Measurements from ENCODE around the gene LRRC47. TPM values are rescaled to one million over a fixed set of nuclear protein-coding genes. Genes with fewer than 3 reads are reported as not detected.

The LRRC47 gene
- total and polyA plus RNA-seq, 2 of the 13 experiments (the other 11 are each of a cell fraction or from before 2014, with no cell fraction given): 18.3 to 52.5 TPM

GRCh38 chr1:3820316-3820715 lies 24.0 kb upstream of the LRRC47 start:
- 85% methylated on average over 8 of the region's 8 CpGs for WGBS (ENCODE audit: low lambda C conversion rate)
- intact Hi-C loops (cut with micrococcal nuclease; ENCODE audit: unreplicated experiment): no loop called here
- no peak overlapping the region for H3K4me2 ChIP-seq (ENCODE audit: low read depth, low read length)
- H3K4me3 ChIP-seq (replicated peaks in 1 of 3; ENCODE audit: insufficient read depth in 1 of 3, low read depth in 2 of 3, low read length in 3 of 3): no peak overlapping the region
- no peaks in the 10 kb centered on the region for H3K79me2 ChIP-seq (ENCODE audit: insufficient read depth, low read length)
- POLR2A ChIA-PET: no interaction called here
- H2AFZ ChIP-seq (ENCODE audit: low read length): no peak overlapping the region
- H3K9me3 ChIP-seq (ENCODE audit: low read length): no peaks in the 10 kb centered on the region
- CTCF ChIA-PET (ENCODE audit: low intra/inter-chr PET ratio, low total read pairs): no interaction called here
- in situ Hi-C loops (cut with HindIII; ENCODE audit: extremely low pct_ligation_motif_present, low pct_unique_long_range_greater_than_20kb): no loop called here
- FAIRE-seq: no peak
- no peak overlapping the region for H3K27ac ChIP-seq (ENCODE audit: extremely low read length, insufficient read depth, low read length)
- BruUV-seq (replicated peaks): no TSS peak
- H3K36me3 ChIP-seq (replicated peaks in 1 of 2; ENCODE audit: control insufficient read depth in 1 of 2, insufficient read depth in 2 of 2, low read length in 2 of 2): peaks cover 10 to 26% of the 10 kb centered on the region in 2 experiments; a peak in 4 of 5 replicates
- no peak for DNase-seq (ENCODE audit: low spot score)
- no peaks in the 10 kb centered on the region for H4K20me1 ChIP-seq (ENCODE audit: insufficient read depth, low read length)
- no peak overlapping the region for H3K9ac ChIP-seq (ENCODE audit: insufficient read depth, low read depth, low read length)
- ATAC-seq: no peak
- H3K4me1 ChIP-seq (ENCODE audit: insufficient read depth, low read length): no peaks in the 10 kb centered on the region
- no peak for TF ChIP-seq ZNF678 (CRISPR knock-in tag; IDR thresholded peaks at IDR 0.05)
- TF ChIP-seq SSRP1 (CRISPR knock-in tag; IDR thresholded peaks at IDR 0.05): no peak
- TF ChIP-seq ZNF510 (CRISPR knock-in tag; IDR thresholded peaks at IDR 0.05; ENCODE audit: low read depth): no peak
- TF ChIP-seq, protein P1, sequence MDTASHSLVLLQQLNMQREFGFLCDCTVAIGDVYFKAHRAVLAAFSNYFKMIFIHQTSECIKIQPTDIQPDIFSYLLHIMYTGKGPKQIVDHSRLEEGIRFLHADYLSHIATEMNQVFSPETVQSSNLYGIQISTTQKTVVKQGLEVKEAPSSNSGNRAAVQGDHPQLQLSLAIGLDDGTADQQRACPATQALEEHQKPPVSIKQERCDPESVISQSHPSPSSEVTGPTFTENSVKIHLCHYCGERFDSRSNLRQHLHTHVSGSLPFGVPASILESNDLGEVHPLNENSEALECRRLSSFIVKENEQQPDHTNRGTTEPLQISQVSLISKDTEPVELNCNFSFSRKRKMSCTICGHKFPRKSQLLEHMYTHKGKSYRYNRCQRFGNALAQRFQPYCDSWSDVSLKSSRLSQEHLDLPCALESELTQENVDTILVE (CRISPR knock-in tag; IDR thresholded peaks at IDR 0.05): no peak
- TF ChIP-seq, protein P2, sequence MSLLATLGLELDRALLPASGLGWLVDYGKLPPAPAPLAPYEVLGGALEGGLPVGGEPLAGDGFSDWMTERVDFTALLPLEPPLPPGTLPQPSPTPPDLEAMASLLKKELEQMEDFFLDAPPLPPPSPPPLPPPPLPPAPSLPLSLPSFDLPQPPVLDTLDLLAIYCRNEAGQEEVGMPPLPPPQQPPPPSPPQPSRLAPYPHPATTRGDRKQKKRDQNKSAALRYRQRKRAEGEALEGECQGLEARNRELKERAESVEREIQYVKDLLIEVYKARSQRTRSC (CRISPR knock-in tag; IDR thresholded peaks at IDR 0.05; ENCODE audit: low read depth): no peak
- no peak for TF ChIP-seq TSC22D2 (CRISPR knock-in tag; IDR thresholded peaks at IDR 0.05; ENCODE audit: borderline replicate concordance)
- TF ChIP-seq ZNF543 (CRISPR knock-in tag; IDR thresholded peaks at IDR 0.05): no peak
- no peaks in the 10 kb centered on the region for H3K27me3 ChIP-seq (ENCODE audit: control insufficient read depth in 1 of 2, insufficient read depth in 2 of 2, low read length in 2 of 2)

- H3K27ac ChIP-seq (ENCODE audit: extremely low read length, insufficient read depth, low read length): no peak overlapping the region
- H3K36me3 ChIP-seq (replicated peaks in 1 of 2; ENCODE audit: control insufficient read depth in 1 of 2, insufficient read depth in 2 of 2, low read length in 2 of 2): peaks cover 10 to 26% of the 10 kb centered on the region in 2 experiments; a peak in 4 of 5 replicates
- TF ChIP-seq NBN (conservative IDR thresholded peaks at IDR 0.05) (no peak), POLR2G (IDR thresholded peaks at IDR 0.05; ENCODE audit: low read depth, low read length) (no peak)
- TF ChIP-seq, protein P3, sequence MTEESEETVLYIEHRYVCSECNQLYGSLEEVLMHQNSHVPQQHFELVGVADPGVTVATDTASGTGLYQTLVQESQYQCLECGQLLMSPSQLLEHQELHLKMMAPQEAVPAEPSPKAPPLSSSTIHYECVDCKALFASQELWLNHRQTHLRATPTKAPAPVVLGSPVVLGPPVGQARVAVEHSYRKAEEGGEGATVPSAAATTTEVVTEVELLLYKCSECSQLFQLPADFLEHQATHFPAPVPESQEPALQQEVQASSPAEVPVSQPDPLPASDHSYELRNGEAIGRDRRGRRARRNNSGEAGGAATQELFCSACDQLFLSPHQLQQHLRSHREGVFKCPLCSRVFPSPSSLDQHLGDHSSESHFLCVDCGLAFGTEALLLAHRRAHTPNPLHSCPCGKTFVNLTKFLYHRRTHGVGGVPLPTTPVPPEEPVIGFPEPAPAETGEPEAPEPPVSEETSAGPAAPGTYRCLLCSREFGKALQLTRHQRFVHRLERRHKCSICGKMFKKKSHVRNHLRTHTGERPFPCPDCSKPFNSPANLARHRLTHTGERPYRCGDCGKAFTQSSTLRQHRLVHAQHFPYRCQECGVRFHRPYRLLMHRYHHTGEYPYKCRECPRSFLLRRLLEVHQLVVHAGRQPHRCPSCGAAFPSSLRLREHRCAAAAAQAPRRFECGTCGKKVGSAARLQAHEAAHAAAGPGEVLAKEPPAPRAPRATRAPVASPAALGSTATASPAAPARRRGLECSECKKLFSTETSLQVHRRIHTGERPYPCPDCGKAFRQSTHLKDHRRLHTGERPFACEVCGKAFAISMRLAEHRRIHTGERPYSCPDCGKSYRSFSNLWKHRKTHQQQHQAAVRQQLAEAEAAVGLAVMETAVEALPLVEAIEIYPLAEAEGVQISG (CRISPR knock-in tag; IDR thresholded peaks at IDR 0.05): no peak
These were observed 23.5 kb upstream of the LRRC47 start for GRCh38 chr1:3819771-3820200.

More at GRCh38 chr1:3819771-3820200, 23.5 kb upstream of the LRRC47 start:
- in situ Hi-C loops (cut with HindIII; ENCODE audit: extremely low pct_ligation_motif_present, low pct_unique_long_range_greater_than_20kb) (no loop called here), intact Hi-C loops (cut with micrococcal nuclease; ENCODE audit: unreplicated experiment) (no loop called here)
- Histone ChIP-seq H3K79me2 (ENCODE audit: insufficient read depth, low read length) (no peaks in the 10 kb centered on the region), H3K4me3 (replicated peaks in 1 of 3; ENCODE audit: insufficient read depth in 1 of 3, low read depth in 2 of 3, low read length in 3 of 3) (no peak overlapping the region), H4K20me1 (ENCODE audit: insufficient read depth, low read length) (no peaks in the 10 kb centered on the region), H3K9ac (ENCODE audit: insufficient read depth, low read depth, low read length) (no peak overlapping the region), H3K9me3 (ENCODE audit: low read length) (no peaks in the 10 kb centered on the region), H3K27me3 (ENCODE audit: control insufficient read depth in 1 of 2, insufficient read depth in 2 of 2, low read length in 2 of 2) (no peaks in the 10 kb centered on the region), H2AFZ (ENCODE audit: low read length) (no peak overlapping the region), H3K4me2 (ENCODE audit: low read depth, low read length) (no peak overlapping the region), H3K4me1 (ENCODE audit: insufficient read depth, low read length) (no peaks in the 10 kb centered on the region)
- POLR2A ChIA-PET: no interaction called here
- no peak for FAIRE-seq
- WGBS (ENCODE audit: low lambda C conversion rate): 85% methylated on average over 10 of the region's 10 CpGs
- CTCF ChIA-PET (ENCODE audit: low intra/inter-chr PET ratio, low total read pairs): no interaction called here
- ATAC-seq: no peak
- no TSS peak for BruUV-seq (replicated peaks)
- no peak for DNase-seq (ENCODE audit: low spot score)
